ENCODE data around the gene SLC30A2. TPM values are rescaled to one million over a fixed set of nuclear protein-coding genes. Genes with fewer than 3 reads are reported as not detected.
A peak's percentile ranks its signal among the peaks of the same experiment; 100 is the strongest.

Gene SLC30A2
- total RNA-seq, 2 donors from 2014 or later, result 44.5 to 64.6 TPM

DNA sequence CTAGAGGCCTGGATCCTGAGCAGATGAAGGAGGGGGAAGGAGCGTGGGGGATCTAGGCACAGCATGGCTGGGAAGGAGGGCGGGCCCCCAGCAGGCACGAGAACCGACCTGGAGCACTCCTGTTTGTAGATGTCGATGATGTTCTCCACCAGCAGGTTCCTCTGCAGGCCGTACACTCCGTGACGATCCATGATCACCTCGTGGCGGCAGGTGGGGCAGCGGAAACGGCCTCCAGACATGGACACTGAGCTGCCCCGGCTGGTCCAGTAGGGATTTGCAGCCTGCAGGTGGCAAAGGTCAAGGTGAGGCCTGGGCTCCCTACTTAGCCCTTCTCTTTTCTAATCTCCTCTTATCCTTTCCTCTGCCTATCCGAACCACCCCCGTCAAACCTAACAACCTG, 20.2 kb upstream of the SLC30A2 start:
- no peak for TF ChIP-seq POLR2A (IDR thresholded peaks at IDR 0.05)
- TF ChIP-seq CTCF (IDR thresholded peaks at IDR 0.05), result no peak
- H3K4me3 ChIP-seq, result no peak overlapping the region
- WGBS, 2 donors, result 80 to 91% methylated on average over 15 of the region's 15 CpGs
- intact Hi-C loops (cut with DNase I), result no loop called here
- H3K27ac ChIP-seq, result peak overlapping the region in 1 of 4 donors; percentile 48
- peaks cover 9% of the 10 kb centered on the region for H3K4me1 ChIP-seq
- no peaks in the 10 kb centered on the region for H3K27me3 ChIP-seq
- no peaks in the 10 kb centered on the region for H3K36me3 ChIP-seq (replicated peaks in 1 of 2; ENCODE audit: insufficient read depth in 1 of 2, low read depth in 2 of 2)
- H3K9me3 ChIP-seq, result no peaks in the 10 kb centered on the region
- DNase-seq (no peak), ATAC-seq (no peak)

GRCh38 chr1:26064553-26064952, 18.6 kb upstream of the SLC30A2 start:
- Histone ChIP-seq H3K9me3 (no peaks in the 10 kb centered on the region), H3K4me1 (peaks cover 9% of the 10 kb centered on the region), H3K36me3 (replicated peaks in 1 of 2; ENCODE audit: insufficient read depth in 1 of 2, low read depth in 2 of 2) (no peaks in the 10 kb centered on the region), H3K27me3 (no peaks in the 10 kb centered on the region), H3K27ac (peak overlapping the region in 3 of 4 donors; percentile 48 to 62 (median 48)), H3K4me3 (no peak overlapping the region)
- TF ChIP-seq CTCF (IDR thresholded peaks at IDR 0.05) (no peak), POLR2A (IDR thresholded peaks at IDR 0.05) (no peak)
- intact Hi-C loops (cut with DNase I), result no loop called here
- WGBS, 2 donors, result 52% methylated on average over 3 of the region's 3 CpGs
- DNase-seq (peak in 2 of 4 donors; percentile 27 to 34), ATAC-seq (peak; percentile 70)

DNA sequence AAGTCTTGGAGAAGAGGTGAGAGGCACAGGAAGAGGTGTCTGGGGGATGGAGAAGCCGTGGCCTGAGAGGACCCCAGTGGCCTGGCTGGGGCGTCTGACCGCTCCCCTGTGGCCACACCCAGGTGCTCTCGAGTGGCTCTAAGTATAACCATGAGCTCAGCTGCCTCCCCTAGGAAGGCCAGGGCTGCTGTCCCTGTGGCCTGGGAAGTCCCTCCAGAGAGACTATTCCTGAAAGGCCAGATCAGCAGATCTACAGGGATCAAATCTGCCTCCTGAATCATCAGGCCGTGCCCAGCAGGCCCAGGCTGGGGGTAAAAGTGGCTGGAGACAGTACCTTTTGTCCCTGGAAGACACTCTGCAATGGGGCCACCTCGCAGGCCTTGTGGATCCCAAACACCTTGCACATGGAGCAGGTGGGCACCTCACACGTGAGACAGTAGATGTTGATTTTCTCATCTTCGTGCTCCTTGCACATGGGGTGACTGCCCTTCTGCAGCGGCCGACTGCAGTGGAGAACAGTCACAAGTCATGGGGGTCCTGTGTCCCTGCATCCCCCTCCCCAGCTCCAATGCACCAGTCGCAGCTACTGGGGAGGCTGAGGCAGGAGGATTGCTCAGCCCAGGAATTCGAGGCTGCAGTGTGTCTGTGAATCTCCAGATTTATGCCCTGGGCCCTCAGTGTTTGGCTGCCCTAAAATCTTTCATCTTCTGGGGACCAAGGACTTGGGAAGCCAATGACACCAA, 15.1 kb upstream of the SLC30A2 start:
- Histone ChIP-seq H3K4me1 (no peaks in the 10 kb centered on the region), H3K27me3 (no peaks in the 10 kb centered on the region), H3K36me3 (replicated peaks in 1 of 2; ENCODE audit: insufficient read depth in 1 of 2, low read depth in 2 of 2) (no peaks in the 10 kb centered on the region), H3K27ac (no peak overlapping the region), H3K9me3 (no peaks in the 10 kb centered on the region), H3K4me3 (no peak overlapping the region)
- TF ChIP-seq CTCF (IDR thresholded peaks at IDR 0.05), result no peak
- TF ChIP-seq POLR2A (IDR thresholded peaks at IDR 0.05), result no peak
- DNase-seq (no peak), ATAC-seq (no peak)
- WGBS, 2 donors, result 53 to 82% methylated on average over 3 to 12 of the region's 12 CpGs
- intact Hi-C loops (cut with DNase I), result no loop called here

DNA sequence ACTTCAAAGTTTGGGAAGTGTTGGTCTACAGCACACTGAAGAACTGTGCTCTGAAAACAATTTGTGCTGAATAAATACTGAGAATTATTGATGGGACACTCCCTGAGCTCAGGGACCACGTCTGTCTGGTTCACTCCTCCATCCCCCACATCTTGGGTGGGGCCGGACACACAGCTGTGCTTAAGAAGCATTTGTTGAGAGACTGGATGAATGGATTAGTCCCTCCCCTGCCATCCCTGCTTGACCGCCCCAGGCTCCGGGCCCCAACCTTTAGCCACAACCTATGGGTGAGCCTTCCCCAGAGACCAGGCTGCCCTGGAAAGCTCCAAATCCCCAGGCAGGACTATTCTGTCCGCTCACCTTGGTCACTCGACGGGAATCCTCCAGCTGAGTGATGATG, 14.0 kb upstream of the SLC30A2 start:
- intact Hi-C loops (cut with DNase I), result no loop called here
- Histone ChIP-seq H3K9me3 (no peaks in the 10 kb centered on the region), H3K4me1 (no peaks in the 10 kb centered on the region), H3K27ac (no peak overlapping the region), H3K4me3 (no peak overlapping the region), H3K36me3 (replicated peaks in 1 of 2; ENCODE audit: insufficient read depth in 1 of 2, low read depth in 2 of 2) (no peaks in the 10 kb centered on the region), H3K27me3 (no peaks in the 10 kb centered on the region)
- 75 to 77% methylated on average over 5 to 7 of the region's 7 CpGs for WGBS, 2 donors
- TF ChIP-seq POLR2A (IDR thresholded peaks at IDR 0.05) (no peak), CTCF (IDR thresholded peaks at IDR 0.05) (no peak)
- ATAC-seq, result no peak
- no peak for DNase-seq

DNA sequence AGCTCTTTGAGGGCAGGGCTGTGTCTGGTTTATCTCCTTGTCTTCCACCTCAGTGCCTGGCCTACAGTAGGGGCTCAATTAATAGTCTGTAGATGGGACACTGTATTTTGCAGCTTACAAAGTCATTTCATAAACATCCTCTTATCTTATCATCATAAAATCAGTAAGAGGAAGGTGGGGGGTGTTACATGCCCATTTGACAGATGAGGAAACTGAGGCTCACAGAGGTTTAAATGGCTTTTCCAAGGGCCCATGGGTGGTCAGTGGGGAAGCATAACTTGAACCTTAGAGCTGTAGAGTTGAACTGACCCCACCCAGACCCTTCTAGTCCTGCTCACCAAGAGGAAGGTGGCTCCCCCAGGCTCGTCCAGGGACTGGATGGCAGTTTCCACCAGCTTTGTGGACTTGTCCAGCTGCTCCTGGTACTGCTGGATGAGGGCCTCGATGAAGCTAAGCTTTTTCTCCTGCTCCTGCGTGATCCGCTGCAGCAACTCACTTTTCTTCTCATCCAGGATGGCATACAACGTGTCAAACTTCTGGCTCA, 12.2 kb upstream of the SLC30A2 start:
- ATAC-seq (no peak), DNase-seq (no peak)
- H3K9me3 ChIP-seq, result no peaks in the 10 kb centered on the region
- no peaks in the 10 kb centered on the region for H3K27me3 ChIP-seq
- TF ChIP-seq POLR2A (IDR thresholded peaks at IDR 0.05), result no peak
- TF ChIP-seq CTCF (IDR thresholded peaks at IDR 0.05), result no peak
- WGBS, 2 donors, result 77 to 88% methylated on average over 5 of the region's 5 CpGs
- no peaks in the 10 kb centered on the region for H3K4me1 ChIP-seq
- no peaks in the 10 kb centered on the region for H3K36me3 ChIP-seq (replicated peaks in 1 of 2; ENCODE audit: insufficient read depth in 1 of 2, low read depth in 2 of 2)
- H3K4me3 ChIP-seq, result no peak overlapping the region
- H3K27ac ChIP-seq, result no peak overlapping the region
- intact Hi-C loops (cut with DNase I), result no loop called here
